Panc1 (cell line): ENCODE measurements around the gene NPIPB6. TPM values are rescaled to one million over a fixed set of nuclear protein-coding genes. Genes with fewer than 3 reads are reported as not detected.

Source experiments
- ATAC-seq: fragments of 200-7000 bp; cut with Tn5 transposase; 2 replicates; pipeline ENCODE4 v1.9.1; 2020; ENCODE audit warnings: mild to moderate bottlenecking, moderate library complexity
- BruUV-seq: library from RNA; stranded (reverse); fragments of 400-500 nt; replicated peaks from 2 replicates; lab custom pipeline; 2021; lab: Mats Ljungman, UMichigan
- CTCF ChIA-PET: fragments of 300-600 bp; sonication (Branson Sonifier 250); formaldehyde crosslinking; loops from one replicate; lab custom pipeline; 2022; ENCODE audit warnings: antibody characterized with exemption; lab: Charles Lee
- POLR2A ChIA-PET: fragments of 300-600 bp; sonication (Branson Sonifier 250); formaldehyde crosslinking; loops from one replicate; lab custom pipeline; 2022; ENCODE audit warnings: antibody characterized with exemption; lab: Charles Lee
- DNase-seq: peaks from one replicate; pipeline ENCODE4 v3.0.0-alpha.2; 2010; ENCODE audit warnings: low read depth, low spot score
- H3K27ac ChIP-seq: 2 replicates; pipeline ENCODE4 v1.5.1; 2011; ENCODE audit warnings: mild to moderate bottlenecking, low read length, inconsistent platforms
- H3K27me3 ChIP-seq: fragments of 200-500 bp; sonication (Bioruptor generic); 2 replicates; pipeline ENCODE4 v1.6.0; 2014; ENCODE audit warnings: low read length, inconsistent platforms; ENCODE audit not compliant: control insufficient read depth, insufficient read depth
- H3K36me3 ChIP-seq: fragments of 200-500 bp; sonication (Bioruptor generic); 2 replicates; pipeline ENCODE4 v1.5.1; 2014; ENCODE audit warnings: inconsistent platforms, mild to moderate bottlenecking, low read length, moderate library complexity; ENCODE audit not compliant: control insufficient read depth, insufficient read depth
- H3K4me1 ChIP-seq: 2 replicates; pipeline ENCODE4 v1.5.1; 2011; ENCODE audit warnings: inconsistent platforms, mild to moderate bottlenecking, low read length, moderate library complexity; ENCODE audit not compliant: control insufficient read depth, insufficient read depth
- H3K4me3 ChIP-seq, 2 experiments: 2 replicates each; pipeline ENCODE4 v1.5.1; 2011 to 2012; ENCODE audit warnings: low read depth in 2 of 2, low read length in 2 of 2, mild to moderate bottlenecking in 2 of 2, inconsistent platforms in 1 of 2, moderate library complexity in 1 of 2
- H3K9me3 ChIP-seq: fragments of 200-500 bp; sonication (Bioruptor generic); 2 replicates; pipeline ENCODE4 v1.5.1; 2014; ENCODE audit warnings: low read depth, mild to moderate bottlenecking, inconsistent platforms, low read length, moderate library complexity; ENCODE audit not compliant: control insufficient read depth, insufficient read depth
- POLR2AphosphoS5 ChIP-seq: IDR thresholded peaks from 2 replicates; pipeline ENCODE4 v1.6.1; 2012; ENCODE audit warnings: mild to moderate bottlenecking, low read depth, low read length, moderate library complexity
- SIN3A ChIP-seq: IDR thresholded peaks from 2 replicates; pipeline ENCODE4 v1.6.1; 2012; ENCODE audit warnings: low read depth, mild to moderate bottlenecking, low read length, moderate library complexity, borderline replicate concordance; ENCODE audit not compliant: insufficient read depth
- TCF7L2 ChIP-seq: IDR thresholded peaks from 2 replicates; pipeline ENCODE4 v1.6.1; 2011; ENCODE audit warnings: mild to moderate bottlenecking, low read depth, low read length, inconsistent platforms
- in situ Hi-C: cut with HindIII; loops from 2 replicates; pipeline ENCODE4 v1.10.0; 2016; ENCODE audit warnings: low sequenced_read_pairs, low pct_unique_long_range_greater_than_20kb
- intact Hi-C: fragments of 100-400 bp; cut with micrococcal nuclease; formaldehyde crosslinking; loops from one replicate; pipeline ENCODE4 v1.10.0; 2022; ENCODE audit not compliant: unreplicated experiment
- total RNA-seq: library from RNA; stranded (reverse); gene quantifications from one replicate; pipeline ENCODE4 v1.2.1, GENCODE V29; 2021; ENCODE audit not compliant: unreplicated experiment
- TF ChIP-seq, protein P1 (sequence below): fragments of 450-650 bp; IDR thresholded peaks from 2 replicates; pipeline ENCODE4 v1.5.1; 2017; ENCODE audit warnings: mild to moderate bottlenecking
- TF ChIP-seq, protein P2 (sequence below), 2 experiments: IDR thresholded peaks; 2 replicates each; pipeline ENCODE4 v1.6.1; 2011 to 2012; ENCODE audit warnings: low read depth in 2 of 2, control low read depth in 1 of 2, low read length in 1 of 2, mild to moderate bottlenecking in 1 of 2, moderate library complexity in 1 of 2; ENCODE audit not compliant: insufficient read depth in 1 of 2

NPIPB6 gene
- total RNA-seq, 1 experiment from 2014 or later, result 1.3 TPM

DNA sequence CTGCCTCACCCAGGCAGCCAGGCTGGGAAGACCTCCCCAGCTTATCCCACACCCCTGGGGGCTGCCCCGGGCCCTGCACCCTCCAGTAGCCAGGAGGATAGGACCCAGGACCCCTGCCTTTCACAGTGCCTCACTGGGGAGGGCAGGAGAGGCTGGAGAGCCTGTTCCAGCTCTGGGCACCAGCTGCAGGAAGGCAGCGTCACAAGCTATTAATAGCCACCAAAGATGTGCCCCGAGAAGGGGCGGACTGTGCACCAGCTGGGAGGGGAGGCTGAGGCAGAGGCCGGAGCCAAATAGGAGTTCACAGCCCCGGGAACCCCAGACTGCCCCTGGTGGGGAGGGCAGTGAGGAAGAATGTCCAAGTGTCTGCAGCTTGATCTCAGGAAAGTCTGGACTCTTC, 62.2 kb downstream of the NPIPB6 start:
- no peak for DNase-seq
- in situ Hi-C loops, result no loop called here
- no TSS peak for BruUV-seq
- intact Hi-C loops, result no loop called here
- ATAC-seq, result no peak
- H3K4me1 ChIP-seq, result no peaks in the 10 kb centered on the region
- POLR2A ChIA-PET, result no interaction called here
- no peak overlapping the region for H3K4me3 ChIP-seq
- H3K27me3 ChIP-seq, result no peaks in the 10 kb centered on the region
- no peaks in the 10 kb centered on the region for H3K9me3 ChIP-seq
- CTCF ChIA-PET, result no interaction called here
- H3K36me3 ChIP-seq, result no peaks in the 10 kb centered on the region
- no peak overlapping the region for H3K27ac ChIP-seq
- no peak for TF ChIP-seq SIN3A
- TF ChIP-seq, protein P1, sequence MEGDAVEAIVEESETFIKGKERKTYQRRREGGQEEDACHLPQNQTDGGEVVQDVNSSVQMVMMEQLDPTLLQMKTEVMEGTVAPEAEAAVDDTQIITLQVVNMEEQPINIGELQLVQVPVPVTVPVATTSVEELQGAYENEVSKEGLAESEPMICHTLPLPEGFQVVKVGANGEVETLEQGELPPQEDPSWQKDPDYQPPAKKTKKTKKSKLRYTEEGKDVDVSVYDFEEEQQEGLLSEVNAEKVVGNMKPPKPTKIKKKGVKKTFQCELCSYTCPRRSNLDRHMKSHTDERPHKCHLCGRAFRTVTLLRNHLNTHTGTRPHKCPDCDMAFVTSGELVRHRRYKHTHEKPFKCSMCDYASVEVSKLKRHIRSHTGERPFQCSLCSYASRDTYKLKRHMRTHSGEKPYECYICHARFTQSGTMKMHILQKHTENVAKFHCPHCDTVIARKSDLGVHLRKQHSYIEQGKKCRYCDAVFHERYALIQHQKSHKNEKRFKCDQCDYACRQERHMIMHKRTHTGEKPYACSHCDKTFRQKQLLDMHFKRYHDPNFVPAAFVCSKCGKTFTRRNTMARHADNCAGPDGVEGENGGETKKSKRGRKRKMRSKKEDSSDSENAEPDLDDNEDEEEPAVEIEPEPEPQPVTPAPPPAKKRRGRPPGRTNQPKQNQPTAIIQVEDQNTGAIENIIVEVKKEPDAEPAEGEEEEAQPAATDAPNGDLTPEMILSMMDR, result no peak
- TF ChIP-seq, protein P2, sequence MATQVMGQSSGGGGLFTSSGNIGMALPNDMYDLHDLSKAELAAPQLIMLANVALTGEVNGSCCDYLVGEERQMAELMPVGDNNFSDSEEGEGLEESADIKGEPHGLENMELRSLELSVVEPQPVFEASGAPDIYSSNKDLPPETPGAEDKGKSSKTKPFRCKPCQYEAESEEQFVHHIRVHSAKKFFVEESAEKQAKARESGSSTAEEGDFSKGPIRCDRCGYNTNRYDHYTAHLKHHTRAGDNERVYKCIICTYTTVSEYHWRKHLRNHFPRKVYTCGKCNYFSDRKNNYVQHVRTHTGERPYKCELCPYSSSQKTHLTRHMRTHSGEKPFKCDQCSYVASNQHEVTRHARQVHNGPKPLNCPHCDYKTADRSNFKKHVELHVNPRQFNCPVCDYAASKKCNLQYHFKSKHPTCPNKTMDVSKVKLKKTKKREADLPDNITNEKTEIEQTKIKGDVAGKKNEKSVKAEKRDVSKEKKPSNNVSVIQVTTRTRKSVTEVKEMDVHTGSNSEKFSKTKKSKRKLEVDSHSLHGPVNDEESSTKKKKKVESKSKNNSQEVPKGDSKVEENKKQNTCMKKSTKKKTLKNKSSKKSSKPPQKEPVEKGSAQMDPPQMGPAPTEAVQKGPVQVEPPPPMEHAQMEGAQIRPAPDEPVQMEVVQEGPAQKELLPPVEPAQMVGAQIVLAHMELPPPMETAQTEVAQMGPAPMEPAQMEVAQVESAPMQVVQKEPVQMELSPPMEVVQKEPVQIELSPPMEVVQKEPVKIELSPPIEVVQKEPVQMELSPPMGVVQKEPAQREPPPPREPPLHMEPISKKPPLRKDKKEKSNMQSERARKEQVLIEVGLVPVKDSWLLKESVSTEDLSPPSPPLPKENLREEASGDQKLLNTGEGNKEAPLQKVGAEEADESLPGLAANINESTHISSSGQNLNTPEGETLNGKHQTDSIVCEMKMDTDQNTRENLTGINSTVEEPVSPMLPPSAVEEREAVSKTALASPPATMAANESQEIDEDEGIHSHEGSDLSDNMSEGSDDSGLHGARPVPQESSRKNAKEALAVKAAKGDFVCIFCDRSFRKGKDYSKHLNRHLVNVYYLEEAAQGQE (IDR thresholded peaks at IDR 0.05; ENCODE audit: insufficient read depth in 1 of 2, low read depth in 2 of 2, low read length in 1 of 2), result no peak
- no peak for TF ChIP-seq TCF7L2
- no peak for TF ChIP-seq POLR2AphosphoS5

DNA sequence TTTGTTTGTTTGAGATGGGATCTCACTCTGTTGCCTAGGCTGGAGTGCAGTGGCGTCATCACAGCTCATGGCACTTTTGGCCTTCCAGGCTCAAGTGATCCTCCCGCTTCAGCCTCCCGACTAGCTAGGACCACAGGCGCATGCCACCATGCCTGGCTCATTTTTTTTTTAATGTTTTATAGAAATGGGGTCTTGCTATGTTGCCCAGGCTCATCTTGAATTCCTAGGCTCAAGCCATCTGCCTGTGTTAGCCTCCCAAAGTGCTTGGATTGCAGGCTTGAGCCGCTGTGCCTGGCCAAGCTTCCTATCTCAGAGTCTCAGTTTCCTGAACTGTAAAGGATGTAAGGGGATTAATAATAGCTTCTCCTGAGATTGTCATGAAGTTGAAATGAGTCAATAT, 63.0 kb downstream of the NPIPB6 start:
- in situ Hi-C loops, result no loop called here

More for the DNA sequence above, 63.0 kb downstream of the NPIPB6 start:
- ChIA-PET POLR2A (interaction anchor here (0.5 kb wide), 1 partner anchor 14 kb away, joined by 4 read pairs; no protein-coding TSS in a partner anchor), CTCF (no interaction called here)
- Histone ChIP-seq H3K27me3 (no peaks in the 10 kb centered on the region), H3K4me3 (no peak overlapping the region), H3K36me3 (no peaks in the 10 kb centered on the region), H3K9me3 (no peaks in the 10 kb centered on the region), H3K27ac (no peak overlapping the region), H3K4me1 (no peaks in the 10 kb centered on the region)
- BruUV-seq, result no TSS peak
- intact Hi-C loops, result no loop called here
- ATAC-seq, result no peak
- TF ChIP-seq, protein P2 (IDR thresholded peaks at IDR 0.05; ENCODE audit: insufficient read depth in 1 of 2, low read depth in 2 of 2, low read length in 1 of 2), result no peak
- TF ChIP-seq, protein P1, result no peak
- no peak for DNase-seq
